Natural killer cell treated with Interleukin-12 subunit alpha and Interleukin-12 subunit beta and Interleukin-15 and Interleukin-18, amount 100 ng/mL, for 72 hours (primary cell): ENCODE data around the gene TNFRSF19. TPM values are rescaled to one million over a fixed set of nuclear protein-coding genes. Genes with fewer than 3 reads are reported as not detected.

Experiments
- ATAC-seq, 2 donors: fragments of 150-1000 bp; cut with Tn5 transposase in 1 of 2; sonication (Bioruptor Pico), chemical (Tn5 transposase) in 1 of 2; 2 replicates each; pipeline ENCODE4 v1.10.0; 2021
- DNase-seq: peaks from one replicate; pipeline ENCODE4 v3.0.0; 2022; ENCODE audit warnings: low spot score
- H3K27ac Mint-ChIP-seq, 2 donors: 1 replicate in 1 of 2; 2 replicates in 1 of 2; pipeline ENCODE4 v1.8.0; 2022; ENCODE audit warnings: mixed read lengths in 2 of 2, mild to moderate bottlenecking in 1 of 2, moderate library complexity in 1 of 2
- H3K27me3 Mint-ChIP-seq, 2 donors: 1 replicate in 1 of 2; 2 replicates in 1 of 2; pipeline ENCODE4 v1.8.0; 2022; ENCODE audit warnings: mixed read lengths in 2 of 2
- H3K36me3 Mint-ChIP-seq: one replicate; pipeline ENCODE4 v1.8.0; 2022; ENCODE audit warnings: mixed read lengths
- H3K4me1 Mint-ChIP-seq, 2 donors: 1 replicate in 1 of 2; 2 replicates in 1 of 2; pipeline ENCODE4 v1.8.0; 2022; ENCODE audit warnings: low read depth in 2 of 2, mixed read lengths in 2 of 2, mild to moderate bottlenecking in 1 of 2
- H3K4me3 Mint-ChIP-seq: one replicate; pipeline ENCODE4 v1.8.0; 2022; ENCODE audit warnings: mixed read lengths
- H3K9me3 Mint-ChIP-seq: 2 replicates; pipeline ENCODE4 v1.8.0; 2022; ENCODE audit warnings: mixed read lengths
- total RNA-seq, 2 donors: library from RNA; stranded (reverse); gene quantifications; one replicate each; pipeline ENCODE4 v1.2.3, GENCODE V29; 2022

The TNFRSF19 gene
- total RNA-seq, 2 donors from 2014 or later, result 0.14 to 0.17 TPM

DNA sequence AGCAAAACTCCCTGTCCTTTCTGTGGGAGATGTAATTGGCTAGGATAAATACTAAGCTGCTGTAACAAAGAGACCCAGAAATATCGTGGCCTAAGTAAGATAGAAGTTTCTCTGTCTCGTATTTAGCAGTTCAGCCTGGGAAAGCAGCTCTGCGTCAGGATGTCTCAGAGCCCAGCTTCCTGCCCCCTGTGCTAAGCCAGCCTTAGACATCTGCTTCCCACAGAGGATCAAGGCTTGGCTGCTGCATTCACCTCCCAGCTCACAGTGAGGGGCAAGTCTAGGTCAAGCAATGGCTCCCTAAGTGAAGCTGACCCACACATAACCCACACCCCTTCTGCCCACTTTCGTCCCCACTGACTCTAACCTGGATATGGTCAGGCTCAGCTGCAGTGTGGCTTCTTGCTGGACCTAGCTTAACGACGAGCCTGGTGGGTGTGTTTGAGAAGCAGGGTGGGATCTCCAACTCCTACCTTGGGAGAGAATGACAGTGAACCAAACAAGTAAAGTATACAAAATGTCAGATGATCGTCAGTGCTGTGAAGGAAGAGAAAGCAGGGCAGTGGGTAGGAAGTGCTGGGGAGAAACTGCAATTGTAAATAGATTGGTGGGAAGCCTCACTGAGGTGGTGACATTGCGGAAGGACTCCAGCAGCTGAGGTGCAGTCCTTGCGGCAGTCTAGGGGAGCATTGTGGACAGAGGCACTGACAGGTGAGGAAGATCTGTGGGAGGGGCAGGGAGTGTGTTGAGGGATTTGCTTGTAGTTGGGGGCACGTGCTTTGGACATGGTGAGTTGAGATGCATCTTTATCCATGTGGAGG lies 82.9 kb downstream of the TNFRSF19 start:
- H3K4me1 Mint-ChIP-seq, result peaks cover 24 to 32% of the 10 kb centered on the region in 2 donors
- H3K27me3 Mint-ChIP-seq, result peaks cover 42 to 54% of the 10 kb centered on the region in 2 donors
- no peaks in the 10 kb centered on the region for H3K9me3 Mint-ChIP-seq
- ATAC-seq (peak; percentile 27 to 53), DNase-seq (no peak)
- peak overlapping the region in 1 of 2 donors; percentile 1 for H3K27ac Mint-ChIP-seq
- peak overlapping the region; percentile 74 for H3K4me3 Mint-ChIP-seq
- H3K36me3 Mint-ChIP-seq, result no peaks in the 10 kb centered on the region

- H3K27ac Mint-ChIP-seq, result no peak overlapping the region
- DNase-seq, result no peak
- peaks cover 24 to 32% of the 10 kb centered on the region in 2 donors for H3K4me1 Mint-ChIP-seq
- no peaks in the 10 kb centered on the region for H3K9me3 Mint-ChIP-seq
- no peak overlapping the region for H3K4me3 Mint-ChIP-seq
- H3K36me3 Mint-ChIP-seq, result no peaks in the 10 kb centered on the region
- H3K27me3 Mint-ChIP-seq, result peaks cover 38 to 41% of the 10 kb centered on the region in 2 donors
- ATAC-seq, result no peak
Measured at GRCh38 chr13:23654111-23655110, 84.2 kb downstream of the TNFRSF19 start.

DNA sequence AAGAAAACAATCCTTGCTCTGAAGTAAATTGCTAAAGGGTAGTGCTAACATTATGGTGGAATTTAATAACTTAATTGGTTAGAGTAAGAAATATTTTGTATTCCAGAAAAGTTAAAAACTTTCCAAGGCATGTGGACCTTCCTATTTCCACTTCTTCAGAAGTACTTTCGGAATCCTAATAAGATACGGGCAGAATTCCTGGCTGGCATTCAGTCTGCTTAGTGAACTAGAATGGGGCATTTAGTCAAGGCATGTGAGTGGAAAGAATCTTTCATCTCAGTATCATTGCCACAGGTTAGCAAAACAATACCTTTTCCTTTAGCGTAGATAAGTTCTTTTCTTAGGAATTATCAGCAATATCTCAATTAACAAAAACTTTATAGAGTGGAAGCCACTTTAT lies 85.1 kb downstream of the TNFRSF19 start:
- Mint-ChIP-seq H3K36me3 (no peaks in the 10 kb centered on the region), H3K27me3 (peaks cover 30 to 32% of the 10 kb centered on the region in 2 donors), H3K9me3 (no peaks in the 10 kb centered on the region), H3K4me1 (peaks cover 24 to 32% of the 10 kb centered on the region in 2 donors), H3K27ac (no peak overlapping the region), H3K4me3 (no peak overlapping the region)
- DNase-seq, result no peak
- ATAC-seq, result no peak

DNA sequence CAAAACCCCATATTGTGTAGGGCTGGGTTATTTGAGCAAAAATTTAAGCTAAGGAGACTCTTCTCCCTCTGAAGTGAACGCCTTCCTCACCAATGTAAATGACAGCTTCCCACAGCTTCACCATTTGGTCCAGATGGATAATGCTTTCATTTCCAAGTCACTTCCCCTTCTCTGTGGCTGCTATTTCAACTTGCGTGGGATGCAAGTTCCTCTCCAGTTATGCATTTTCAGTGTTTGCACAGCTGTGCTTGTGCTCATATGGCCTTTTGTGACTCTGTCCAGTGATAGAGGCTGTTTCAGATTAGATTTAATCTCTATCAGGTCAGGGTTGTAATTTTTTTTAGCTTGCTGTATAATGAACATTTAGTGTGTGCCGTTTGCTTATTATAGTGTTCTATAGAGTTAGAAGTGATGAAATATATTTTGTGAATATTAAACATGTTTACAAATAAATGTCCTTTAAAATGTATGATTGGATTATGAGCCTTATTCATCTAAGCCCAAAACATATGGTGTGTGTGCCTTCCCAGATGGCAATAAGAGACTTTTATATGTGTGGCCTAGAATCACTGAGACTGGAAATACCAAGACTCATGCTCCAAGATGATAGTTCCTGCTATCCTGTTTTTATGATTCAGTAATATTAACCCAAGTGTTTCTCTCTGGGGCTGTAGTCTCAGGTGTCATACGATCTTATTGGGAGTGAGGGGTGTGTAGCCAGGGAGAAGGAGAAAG lies 86.6 kb downstream of the TNFRSF19 start:
- H3K27me3 Mint-ChIP-seq, result peaks cover 20 to 26% of the 10 kb centered on the region in 2 donors
- H3K27ac Mint-ChIP-seq, result peak overlapping the region in 1 of 2 donors; percentile 51
- DNase-seq (no peak), ATAC-seq (no peak)
- no peaks in the 10 kb centered on the region for H3K9me3 Mint-ChIP-seq
- H3K4me3 Mint-ChIP-seq, result no peak overlapping the region
- no peaks in the 10 kb centered on the region for H3K36me3 Mint-ChIP-seq
- H3K4me1 Mint-ChIP-seq, result peaks cover 20 to 22% of the 10 kb centered on the region in 2 donors

GRCh38 chr13:23658929-23659541 lies 88.8 kb downstream of the TNFRSF19 start:
- Mint-ChIP-seq H3K27me3 (peaks cover 24 to 30% of the 10 kb centered on the region in 2 donors), H3K27ac (no peak overlapping the region), H3K9me3 (no peaks in the 10 kb centered on the region), H3K36me3 (no peaks in the 10 kb centered on the region), H3K4me1 (no peaks in the 10 kb centered on the region), H3K4me3 (no peak overlapping the region)
- ATAC-seq (no peak), DNase-seq (no peak)

GRCh38 chr13:23660249-23660648 lies 90.0 kb downstream of the TNFRSF19 start:
- no peak overlapping the region for H3K4me3 Mint-ChIP-seq
- no peaks in the 10 kb centered on the region for H3K4me1 Mint-ChIP-seq
- no peak for ATAC-seq
- H3K27ac Mint-ChIP-seq, result no peak overlapping the region
- H3K9me3 Mint-ChIP-seq, result no peaks in the 10 kb centered on the region
- no peaks in the 10 kb centered on the region for H3K36me3 Mint-ChIP-seq
- DNase-seq, result no peak
- H3K27me3 Mint-ChIP-seq, result peaks cover 29 to 31% of the 10 kb centered on the region in 2 donors

DNA sequence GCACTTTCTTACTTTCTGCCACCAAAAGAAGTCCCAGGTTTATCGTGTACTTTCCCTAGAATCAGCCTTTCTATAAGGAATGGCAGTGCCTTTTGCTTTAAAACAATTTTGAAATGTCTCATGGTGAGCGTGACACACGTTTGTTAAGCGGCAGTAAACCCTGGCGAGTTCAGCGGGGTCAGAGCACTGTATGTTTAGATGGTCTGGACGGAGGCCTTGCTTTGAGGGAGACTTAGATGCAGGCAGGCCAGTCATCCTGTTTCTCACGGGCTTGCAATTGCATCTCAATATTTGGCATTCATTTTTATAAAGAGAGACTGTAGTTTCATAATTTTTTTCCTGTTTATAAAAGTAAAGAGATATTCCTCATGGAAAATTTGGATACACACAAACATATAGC lies 96.4 kb downstream of the TNFRSF19 start:
- Mint-ChIP-seq H3K27ac (no peak overlapping the region), H3K4me1 (no peaks in the 10 kb centered on the region), H3K36me3 (no peaks in the 10 kb centered on the region), H3K27me3 (peaks cover 20 to 31% of the 10 kb centered on the region in 2 donors), H3K4me3 (no peak overlapping the region), H3K9me3 (no peaks in the 10 kb centered on the region)
- DNase-seq (no peak), ATAC-seq (no peak)

DNA sequence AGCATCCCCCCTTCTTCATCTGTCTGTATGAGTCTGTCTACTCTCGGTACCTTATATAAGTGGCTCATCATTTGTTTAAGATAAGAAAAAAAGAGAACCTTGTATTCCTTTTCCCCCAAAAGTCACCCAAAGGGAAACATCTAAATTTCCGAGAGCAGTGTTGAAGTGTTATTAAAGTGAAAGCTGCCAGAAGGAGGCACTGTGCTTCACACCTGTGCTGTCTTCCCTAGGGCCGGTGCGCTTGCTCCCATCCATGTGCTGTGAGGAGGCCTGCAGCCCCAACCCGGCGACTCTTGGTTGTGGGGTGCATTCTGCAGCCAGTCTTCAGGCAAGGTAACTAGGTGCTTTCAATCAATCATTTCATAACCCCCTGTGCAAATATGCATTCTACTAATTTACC lies 97.5 kb downstream of the TNFRSF19 start:
- Mint-ChIP-seq H3K36me3 (no peaks in the 10 kb centered on the region), H3K4me3 (no peak overlapping the region), H3K27me3 (peaks cover 16 to 26% of the 10 kb centered on the region in 2 donors), H3K4me1 (no peaks in the 10 kb centered on the region), H3K27ac (no peak overlapping the region), H3K9me3 (no peaks in the 10 kb centered on the region)
- no peak for ATAC-seq
- no peak for DNase-seq

DNA sequence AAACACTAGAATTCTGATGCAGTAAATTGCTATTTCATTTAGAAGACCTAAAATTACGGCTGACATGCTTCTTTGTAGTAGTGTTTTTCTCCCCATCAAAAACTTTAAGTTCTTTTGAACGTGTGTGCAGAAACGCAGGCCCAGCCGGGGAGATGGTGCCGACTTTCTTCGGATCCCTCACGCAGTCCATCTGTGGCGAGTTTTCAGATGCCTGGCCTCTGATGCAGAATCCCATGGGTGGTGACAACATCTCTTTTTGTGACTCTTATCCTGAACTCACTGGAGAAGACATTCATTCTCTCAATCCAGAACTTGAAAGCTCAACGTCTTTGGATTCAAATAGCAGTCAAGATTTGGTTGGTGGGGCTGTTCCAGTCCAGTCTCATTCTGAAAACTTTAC lies 98.3 kb downstream of the TNFRSF19 start:
- ATAC-seq, result no peak
- no peak for DNase-seq
- no peaks in the 10 kb centered on the region for H3K4me1 Mint-ChIP-seq
- no peaks in the 10 kb centered on the region for H3K9me3 Mint-ChIP-seq
- no peaks in the 10 kb centered on the region for H3K36me3 Mint-ChIP-seq
- peaks cover 13 to 18% of the 10 kb centered on the region in 2 donors for H3K27me3 Mint-ChIP-seq
- no peak overlapping the region for H3K4me3 Mint-ChIP-seq
- no peak overlapping the region for H3K27ac Mint-ChIP-seq

- H3K9me3 Mint-ChIP-seq, result no peaks in the 10 kb centered on the region
- H3K4me1 Mint-ChIP-seq, result no peaks in the 10 kb centered on the region
- H3K27ac Mint-ChIP-seq, result no peak overlapping the region
- H3K36me3 Mint-ChIP-seq, result no peaks in the 10 kb centered on the region
- H3K27me3 Mint-ChIP-seq, result peaks cover 13 to 14% of the 10 kb centered on the region in 2 donors
- ATAC-seq (no peak), DNase-seq (no peak)
- no peak overlapping the region for H3K4me3 Mint-ChIP-seq
Measured at GRCh38 chr13:23670793-23671192, 100.6 kb downstream of the TNFRSF19 start.

DNA sequence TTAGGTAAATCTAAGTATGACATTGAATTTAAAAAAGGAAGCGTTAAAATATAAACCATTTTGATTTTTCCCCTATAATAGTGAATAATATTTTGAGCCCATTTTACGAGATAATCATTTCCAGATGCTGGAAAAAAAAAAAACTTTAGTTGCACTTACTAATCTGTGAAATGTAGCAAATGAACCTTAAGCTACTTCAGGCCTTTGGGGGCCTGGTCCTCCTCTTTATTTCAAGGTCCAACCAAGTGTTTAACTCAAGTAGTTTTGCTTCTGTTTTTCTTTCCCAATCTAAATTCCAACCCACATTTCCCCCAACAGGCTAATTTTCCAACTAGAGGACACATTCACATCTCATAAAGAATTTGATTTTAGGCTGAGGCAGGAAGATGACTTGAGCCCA lies 101.2 kb downstream of the TNFRSF19 start:
- no peak overlapping the region for H3K4me3 Mint-ChIP-seq
- no peak for ATAC-seq
- peaks cover 13 to 14% of the 10 kb centered on the region in 2 donors for H3K27me3 Mint-ChIP-seq
- H3K27ac Mint-ChIP-seq, result no peak overlapping the region
- no peaks in the 10 kb centered on the region for H3K4me1 Mint-ChIP-seq
- no peaks in the 10 kb centered on the region for H3K36me3 Mint-ChIP-seq
- DNase-seq, result no peak
- H3K9me3 Mint-ChIP-seq, result no peaks in the 10 kb centered on the region

GRCh38 chr13:23671897-23672296 lies 101.7 kb downstream of the TNFRSF19 start:
- Mint-ChIP-seq H3K27ac (no peak overlapping the region), H3K36me3 (no peaks in the 10 kb centered on the region), H3K9me3 (no peaks in the 10 kb centered on the region), H3K27me3 (peaks cover 13 to 14% of the 10 kb centered on the region in 2 donors), H3K4me1 (no peaks in the 10 kb centered on the region), H3K4me3 (no peak overlapping the region)
- DNase-seq (no peak), ATAC-seq (no peak)

- Mint-ChIP-seq H3K36me3 (no peaks in the 10 kb centered on the region), H3K9me3 (no peaks in the 10 kb centered on the region), H3K27me3 (peaks cover 13 to 14% of the 10 kb centered on the region in 2 donors), H3K4me3 (no peak overlapping the region), H3K27ac (no peak overlapping the region), H3K4me1 (no peaks in the 10 kb centered on the region)
- DNase-seq, result no peak
- ATAC-seq, result no peak
Measured at GRCh38 chr13:23672616-23673015, 102.4 kb downstream of the TNFRSF19 start.
